PFSK-1 (cell line): ENCODE measurements around the gene EYA2.

Experiments
- FOXP2 ChIP-seq: optimal IDR thresholded peaks from 2 replicates; pipeline ENCODE3; 2011; ENCODE audit warnings: borderline replicate concordance, control low read depth, inconsistent platforms; ENCODE audit not compliant: insufficient read depth; ENCODE audit errors: extremely low read length, extremely low read depth
- POLR2AphosphoS5 ChIP-seq: IDR thresholded peaks from 2 replicates; pipeline ENCODE4 v1.6.1; 2012; ENCODE audit warnings: low read depth, mild to moderate bottlenecking, control low read depth, low read length, moderate library complexity
- REST ChIP-seq, 2 experiments: IDR thresholded peaks; 2 replicates each; pipeline versions ENCODE4 v1.6.1 to v1.8.0; 2011 to 2012; ENCODE audit warnings: low read depth in 2 of 2, low read length in 2 of 2, control low read depth in 1 of 2, inconsistent platforms in 1 of 2, mild to moderate bottlenecking in 1 of 2, moderate library complexity in 1 of 2; ENCODE audit not compliant: insufficient read depth in 1 of 2
- TAF1 ChIP-seq: IDR thresholded peaks from 2 replicates; pipeline ENCODE4 v1.6.1; 2012; ENCODE audit warnings: low read length, control low read depth, borderline replicate concordance; ENCODE audit not compliant: insufficient read depth

DNA sequence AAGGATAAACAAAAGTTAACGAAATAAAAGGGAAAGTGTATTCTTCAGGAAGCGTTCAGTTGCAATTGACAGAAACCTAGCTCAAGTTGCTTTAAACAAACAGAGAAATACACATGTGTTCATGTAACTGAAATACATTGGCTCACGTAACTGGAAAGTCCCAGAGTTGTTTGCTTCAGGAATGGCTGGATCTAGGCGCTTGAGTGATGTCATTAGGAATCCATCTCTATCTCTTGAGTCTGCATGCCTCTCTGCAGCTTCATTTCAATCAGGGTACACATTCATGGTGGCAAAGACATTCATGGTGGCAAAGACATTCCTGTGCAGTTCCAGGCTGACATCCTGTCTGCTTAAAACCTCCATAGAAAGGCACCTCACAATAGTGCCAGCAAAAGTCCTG is 45.4 kb upstream of the EYA2 start:
- no peak for TF ChIP-seq POLR2AphosphoS5
- TF ChIP-seq REST (IDR thresholded peaks at IDR 0.05; ENCODE audit: insufficient read depth in 1 of 2, low read depth in 2 of 2, low read length in 2 of 2), result no peak
- no peak for TF ChIP-seq TAF1
- no peak for TF ChIP-seq FOXP2
